Calu3 (cell line): ENCODE data around the gene FNTB. TPM values are rescaled to one million over a fixed set of nuclear protein-coding genes. Genes with fewer than 3 reads are reported as not detected.

ENCODE experiments used
- BruUV-seq: library from RNA; stranded (reverse); fragments of 400-500 nt; replicated peaks from 2 replicates; lab custom pipeline; 2021; lab: Mats Ljungman, UMichigan
- CTCF ChIA-PET: fragments of 300-600 bp; sonication (Branson Sonifier 250); formaldehyde crosslinking; loops from one replicate; lab custom pipeline; 2022; ENCODE audit warnings: antibody characterized with exemption; lab: Charles Lee
- DNase-seq: peaks from one replicate; pipeline ENCODE4 v3.0.0; 2022
- H3K27ac Mint-ChIP-seq: one replicate; pipeline ENCODE4 v1.8.0; 2022; ENCODE audit warnings: mixed read lengths; ENCODE audit not compliant: unreplicated experiment
- H3K27me3 Mint-ChIP-seq: one replicate; pipeline ENCODE4 v1.8.0; 2022; ENCODE audit warnings: mixed read lengths; ENCODE audit not compliant: unreplicated experiment
- H3K36me3 Mint-ChIP-seq: one replicate; pipeline ENCODE4 v1.8.0; 2022; ENCODE audit warnings: mild to moderate bottlenecking, moderate library complexity, mixed read lengths; ENCODE audit not compliant: insufficient read depth, unreplicated experiment
- H3K4me1 Mint-ChIP-seq: one replicate; pipeline ENCODE4 v1.8.0; 2022; ENCODE audit warnings: mild to moderate bottlenecking, low read depth, mixed read lengths; ENCODE audit not compliant: unreplicated experiment
- H3K4me3 Mint-ChIP-seq: one replicate; pipeline ENCODE4 v1.8.0; 2022; ENCODE audit warnings: mild to moderate bottlenecking, low read depth, moderate library complexity, mixed read lengths; ENCODE audit not compliant: unreplicated experiment
- H3K9me3 Mint-ChIP-seq: one replicate; pipeline ENCODE4 v1.8.0; 2022; ENCODE audit warnings: low read depth, mixed read lengths; ENCODE audit not compliant: unreplicated experiment
- CTCF ChIP-seq: fragments of 200-600 bp; IDR thresholded peaks from one replicate; pipeline ENCODE4 v1.8.0; 2022; ENCODE audit warnings: antibody characterized with exemption; ENCODE audit not compliant: unreplicated experiment
- intact Hi-C: fragments of 100-400 bp; cut with micrococcal nuclease; formaldehyde crosslinking; loops from one replicate; pipeline ENCODE4 v1.10.0; 2022; ENCODE audit not compliant: unreplicated experiment
- total RNA-seq: library from RNA; stranded (reverse); gene quantifications from 2 replicates; pipeline ENCODE4 v1.2.3, GENCODE V29; 2022

FNTB gene
- total RNA-seq, 1 experiment from 2014 or later, result 15.0 TPM

DNA sequence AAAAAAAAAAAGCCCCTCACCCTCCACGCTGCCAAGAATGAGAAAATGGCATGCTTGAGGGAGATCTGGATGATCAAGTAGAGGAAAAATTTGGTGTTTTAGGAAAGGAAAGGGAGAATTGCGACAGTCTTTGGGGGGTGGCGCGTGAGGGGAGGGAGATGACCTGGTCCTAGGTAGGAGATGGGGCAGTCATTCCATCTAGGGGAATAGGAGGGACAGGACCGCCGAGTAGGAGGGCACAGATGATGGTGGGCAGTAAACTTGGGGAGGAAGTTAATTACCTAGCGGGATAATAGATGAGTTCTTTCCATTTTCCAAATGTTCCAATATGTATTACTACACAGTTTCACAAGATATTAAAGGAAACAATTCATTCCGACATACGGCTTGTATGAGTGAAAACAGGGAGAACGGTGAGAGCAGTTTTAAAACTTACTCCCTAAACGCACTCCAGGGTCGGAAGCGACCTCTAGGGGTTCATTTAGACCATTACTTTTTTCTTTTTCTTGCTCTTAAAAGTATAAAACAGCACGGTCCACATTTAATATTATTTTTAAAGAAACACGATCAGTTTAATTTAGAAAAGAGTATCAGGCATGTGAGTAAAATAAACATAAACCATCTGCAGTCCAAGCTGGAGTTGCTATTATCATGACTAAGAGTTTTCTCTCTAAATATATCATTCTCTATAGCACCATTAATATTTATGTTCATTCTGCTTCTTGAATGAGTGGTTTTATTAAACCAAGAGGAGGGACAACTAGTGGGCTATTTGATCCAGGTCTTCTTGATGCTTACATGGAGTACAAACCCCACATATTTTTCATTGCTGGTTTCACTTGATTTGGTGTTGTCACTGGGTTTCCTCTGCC is 3.0 kb upstream of the FNTB start:
- intact Hi-C loops, result loop anchor here (5.0 kb wide), 1 partner anchor 161 kb away; no protein-coding TSS in a partner anchor
- BruUV-seq, result no TSS peak
- H3K27me3 Mint-ChIP-seq, result no peaks in the 10 kb centered on the region
- peak; percentile 37 for DNase-seq
- H3K27ac Mint-ChIP-seq, result peak overlapping the region; percentile 37
- H3K4me3 Mint-ChIP-seq, result peak overlapping the region; percentile 54
- no peaks in the 10 kb centered on the region for H3K9me3 Mint-ChIP-seq
- CTCF ChIA-PET, result interaction anchor here (0.6 kb wide), 1 partner anchor 73 kb away, joined by 8 read pairs; no protein-coding TSS in a partner anchor
- peaks cover 18% of the 10 kb centered on the region for H3K4me1 Mint-ChIP-seq
- H3K36me3 Mint-ChIP-seq, result peaks cover 13% of the 10 kb centered on the region
- TF ChIP-seq CTCF, result no peak

DNA sequence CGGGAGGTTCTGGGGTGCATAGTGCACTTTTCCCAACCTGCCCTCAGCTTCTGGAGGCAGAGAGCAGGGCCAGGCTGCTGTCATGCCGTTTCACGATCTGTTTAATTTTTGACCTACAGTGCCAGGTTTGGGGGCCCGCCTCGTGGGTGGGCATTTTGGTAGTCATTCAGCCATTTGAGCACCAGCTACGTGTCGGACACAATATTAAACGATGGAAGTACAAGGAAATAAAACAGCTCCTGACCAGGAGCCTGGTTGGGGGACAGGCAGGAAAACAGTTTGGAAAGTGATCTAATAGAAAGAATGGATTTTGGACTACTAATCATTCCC is 708 bp downstream of the FNTB start:
- peak overlapping the region; percentile 86 for H3K4me3 Mint-ChIP-seq
- TF ChIP-seq CTCF, result no peak
- no TSS peak for BruUV-seq
- DNase-seq, result no peak
- H3K9me3 Mint-ChIP-seq, result no peaks in the 10 kb centered on the region
- peaks cover 13% of the 10 kb centered on the region for H3K36me3 Mint-ChIP-seq
- H3K4me1 Mint-ChIP-seq, result peaks cover 20% of the 10 kb centered on the region
- CTCF ChIA-PET, result interaction anchor here (0.5 to 1.6 kb wide), 10 partner anchors 10 to 117 kb away, joined by 3 to 33 read pairs (median 4); partner anchors contain the start of gene GPX2
- intact Hi-C loops, result loop anchor here (2.0 kb wide), 1 partner anchor 45 kb away; the partner anchor contains the start of gene GPX2
- H3K27me3 Mint-ChIP-seq, result no peaks in the 10 kb centered on the region
- H3K27ac Mint-ChIP-seq, result peak overlapping the region; percentile 83

DNA sequence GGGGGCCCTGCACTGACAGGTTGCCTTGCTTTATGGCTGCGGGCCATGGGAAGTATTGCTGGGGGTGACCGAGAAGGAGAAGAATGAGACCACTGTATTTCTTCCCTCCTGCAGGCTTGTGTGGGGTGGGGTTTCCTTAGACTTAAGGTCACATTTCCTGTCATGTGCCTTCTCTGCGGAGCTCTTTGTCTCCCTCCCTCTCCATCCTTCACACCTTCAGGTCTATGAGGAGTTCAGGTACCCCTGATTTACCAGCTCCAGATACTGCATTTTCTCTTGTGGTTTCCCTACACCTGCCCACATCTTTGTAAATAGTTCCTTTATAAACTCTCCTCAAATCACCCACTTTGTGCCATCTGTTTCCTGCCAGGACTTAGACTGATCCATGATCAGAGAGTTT is 3.6 kb downstream of the FNTB start:
- Mint-ChIP-seq H3K4me3 (no peak overlapping the region), H3K9me3 (no peaks in the 10 kb centered on the region), H3K4me1 (peaks cover 14% of the 10 kb centered on the region), H3K36me3 (peaks cover 13% of the 10 kb centered on the region), H3K27me3 (no peaks in the 10 kb centered on the region), H3K27ac (no peak overlapping the region)
- BruUV-seq, result no TSS peak
- DNase-seq, result no peak
- TF ChIP-seq CTCF, result no peak
- intact Hi-C loops, result no loop called here
- CTCF ChIA-PET, result no interaction called here

DNA sequence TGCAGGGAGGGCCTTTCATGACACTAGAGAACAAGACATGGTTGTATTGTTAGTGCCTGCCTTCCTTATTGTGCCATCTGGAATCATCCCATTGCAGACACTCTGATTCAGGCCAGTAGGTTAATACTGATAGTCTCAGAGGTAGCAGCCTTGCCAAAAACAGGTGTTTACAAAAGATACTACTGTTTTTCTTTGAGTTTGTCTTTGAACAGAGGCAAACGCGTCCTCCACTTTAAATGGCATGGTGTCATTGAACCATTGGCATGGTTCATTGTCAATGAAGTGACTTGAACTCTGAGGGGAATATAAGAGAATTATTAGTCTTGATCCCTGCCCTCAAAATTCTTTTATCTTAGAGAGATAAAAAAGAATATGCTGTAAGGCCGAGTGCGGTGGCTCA is 4.2 kb downstream of the FNTB start:
- Mint-ChIP-seq H3K27ac (no peak overlapping the region), H3K4me1 (peaks cover 14% of the 10 kb centered on the region), H3K4me3 (no peak overlapping the region), H3K27me3 (no peaks in the 10 kb centered on the region), H3K9me3 (no peaks in the 10 kb centered on the region), H3K36me3 (peaks cover 13% of the 10 kb centered on the region)
- no TSS peak for BruUV-seq
- intact Hi-C loops, result no loop called here
- TF ChIP-seq CTCF, result no peak
- DNase-seq, result no peak
- CTCF ChIA-PET, result no interaction called here
